Transverse colon (tissue), 4 donors: ENCODE data around the gene MPRIP.

Experiments
- CTCF ChIP-seq, 5 experiments: fragments of 200-600 bp in 3 of 5; fragments of 450-650 bp in 2 of 5; sonication (generic) in 3 of 5; IDR thresholded peaks; 1 replicate in 2 of 5; 2 replicates in 3 of 5; pipeline ENCODE4 v1.5.1; 2016 to 2017; ENCODE audit warnings: antibody characterized with exemption in 5 of 5, inconsistent platforms in 3 of 5, mild to moderate bottlenecking in 2 of 5, moderate library complexity in 1 of 5
- EP300 ChIP-seq: sonication (generic); formaldehyde crosslinking; IDR thresholded peaks from one replicate; pipeline ENCODE4 v1.6.1; 2017; ENCODE audit warnings: antibody characterized with exemption, low read depth
- POLR2A ChIP-seq: fragments of 450-650 bp; IDR thresholded peaks from one replicate; pipeline ENCODE4 v1.6.1; 2016; ENCODE audit warnings: antibody characterized with exemption, mild to moderate bottlenecking, moderate library complexity
- POLR2AphosphoS5 ChIP-seq, 3 donors: sonication (generic); formaldehyde crosslinking; IDR thresholded peaks; one replicate each; pipeline ENCODE4 v1.6.1; 2016; ENCODE audit warnings: antibody characterized with exemption in 3 of 3

- TF ChIP-seq CTCF (IDR thresholded peaks at IDR 0.05) (peak; percentile 58 to 73 (median 63)), POLR2A (no peak), EP300 (no peak), POLR2AphosphoS5 (IDR thresholded peaks at IDR 0.05) (no peak)
These were observed 99.7 kb downstream of the MPRIP start for GRCh38 chr17:17141860-17142552.
